H1 (cell line): ENCODE measurements around the gene SCAI. TPM values are rescaled to one million over a fixed set of nuclear protein-coding genes. Genes with fewer than 3 reads are reported as not detected.

Experiments
- CTCF ChIA-PET: fragments of 300-600 bp; sonication (Branson Sonifier 250); formaldehyde crosslinking; loops from one replicate; lab custom pipeline; 2021; ENCODE audit not compliant: partially characterized antibody; lab: Charles Lee
- POLR2A ChIA-PET: fragments of 300-600 bp; sonication (Branson Sonifier 250); formaldehyde crosslinking; loops from one replicate; lab custom pipeline; 2021; ENCODE audit warnings: inconsistent platforms; ENCODE audit not compliant: partially characterized antibody; lab: Charles Lee
- DNase-seq, 2 experiments: peaks; one replicate each; pipeline versions ENCODE4 v3.0.0 to v3.0.0-alpha.2; 2010 to 2022; ENCODE audit warnings: low spot score in 2 of 2, low read depth in 1 of 2, mixed read lengths in 1 of 2
- FAIRE-seq: peaks from 2 replicates; lab custom pipeline; 2011; peaks lifted over from hg19 to GRCh38; lab: Jason Lieb, UNC
- H2AFZ ChIP-seq: 2 replicates; pipeline ENCODE4 v1.8.1; 2012; ENCODE audit warnings: low read length, inconsistent platforms
- H2AK5ac ChIP-seq: 2 replicates; pipeline ENCODE4 v1.6.1; 2013; ENCODE audit warnings: low read depth, low read length
- H2BK120ac ChIP-seq: replicated peaks from 2 replicates; pipeline ENCODE3; 2013; ENCODE audit warnings: low read depth, low read length, inconsistent platforms
- H2BK12ac ChIP-seq: 2 replicates; pipeline ENCODE4 v1.6.1; 2013; ENCODE audit warnings: low read depth, low read length
- H2BK15ac ChIP-seq: 2 replicates; pipeline ENCODE4 v1.6.1; 2013; ENCODE audit warnings: low read length
- H2BK20ac ChIP-seq: 2 replicates; pipeline ENCODE4 v1.6.1; 2013; ENCODE audit warnings: low read length
- H2BK5ac ChIP-seq: 2 replicates; pipeline ENCODE4 v1.6.1; 2013; ENCODE audit warnings: low read depth, low read length
- H3K14ac ChIP-seq: 2 replicates; pipeline ENCODE4 v1.6.1; 2013; ENCODE audit warnings: inconsistent platforms; ENCODE audit not compliant: insufficient read length
- H3K18ac ChIP-seq: 2 replicates; pipeline ENCODE4 v1.6.1; 2013; ENCODE audit warnings: low read length; ENCODE audit errors: extremely low read depth
- H3K23ac ChIP-seq: 2 replicates; pipeline ENCODE4 v1.6.1; 2013; ENCODE audit warnings: inconsistent platforms; ENCODE audit not compliant: insufficient read length
- H3K23me2 ChIP-seq: 2 replicates; pipeline ENCODE4 v1.6.1; 2013; ENCODE audit warnings: low read depth, low read length
- H3K27ac ChIP-seq: 2 replicates; pipeline ENCODE4 v1.6.1; 2011; ENCODE audit warnings: low read depth, low read length, inconsistent platforms
- H3K27me3 ChIP-seq, 4 experiments: replicated peaks in 1 of 4; 1 replicate in 1 of 4; 2 replicates in 3 of 4; pipeline versions ENCODE4 v1.6.1 to v1.8.1; 2011 to 2013; ENCODE audit warnings: low read length in 3 of 4, mild to moderate bottlenecking in 3 of 4, inconsistent platforms in 2 of 4, mixed read lengths in 2 of 4, moderate library complexity in 1 of 4; ENCODE audit not compliant: control insufficient read depth in 3 of 4, insufficient read depth in 3 of 4; ENCODE audit errors: extremely low read depth in 1 of 4
- H3K36me3 ChIP-seq, 4 experiments: 2 replicates each; pipeline versions ENCODE4 v1.6.1 to v1.8.1; 2011 to 2013; ENCODE audit warnings: mild to moderate bottlenecking in 4 of 4, low read length in 3 of 4, moderate library complexity in 2 of 4, control low read depth in 1 of 4, inconsistent platforms in 1 of 4; ENCODE audit not compliant: insufficient read depth in 4 of 4, control insufficient read depth in 2 of 4
- H3K4ac ChIP-seq: replicated peaks from 2 replicates; pipeline ENCODE3; 2013; ENCODE audit warnings: low read length, low read depth, mixed read lengths, inconsistent platforms; ENCODE audit not compliant: insufficient read length
- H3K4me1 ChIP-seq, 4 experiments: replicated peaks in 1 of 4; 1 replicate in 1 of 4; 2 replicates in 3 of 4; pipeline versions ENCODE4 v1.6.1 to v1.8.1; 2011 to 2013; ENCODE audit warnings: low read length in 3 of 4, inconsistent platforms in 2 of 4, mixed read lengths in 1 of 4; ENCODE audit not compliant: insufficient read depth in 4 of 4, control insufficient read depth in 3 of 4
- H3K4me2 ChIP-seq, 2 experiments: 2 replicates each; pipeline versions ENCODE4 v1.6.1 to v1.8.1; 2011 to 2013; ENCODE audit warnings: low read depth in 2 of 2, low read length in 2 of 2, control low read depth in 1 of 2, inconsistent platforms in 1 of 2, mild to moderate bottlenecking in 1 of 2; ENCODE audit not compliant: insufficient read depth in 1 of 2
- H3K4me3 ChIP-seq, 4 experiments: fragments of 200-600, 300-600 bp in 1 of 4; sonication (generic), shearing (Covaris generic), sonication (Bioruptor Twin) in 1 of 4; 2 replicates each; pipeline versions ENCODE4 v1.5.1 to v1.8.1; 2011 to 2016; ENCODE audit warnings: low read length in 4 of 4, low read depth in 3 of 4, control low read depth in 2 of 4, inconsistent platforms in 2 of 4, mild to moderate bottlenecking in 2 of 4, mixed read lengths in 1 of 4, moderate library complexity in 1 of 4; ENCODE audit not compliant: insufficient read depth in 2 of 4; ENCODE audit errors: extremely low read depth in 1 of 4
- H3K56ac ChIP-seq: replicated peaks from 2 replicates; pipeline ENCODE3; 2013; ENCODE audit warnings: low read depth, mild to moderate bottlenecking, mixed read lengths, low read length, inconsistent platforms; ENCODE audit not compliant: insufficient read length
- H3K79me1 ChIP-seq: 2 replicates; pipeline ENCODE4 v1.6.1; 2013; ENCODE audit warnings: low read depth, low read length, control low read depth
- H3K79me2 ChIP-seq, 2 experiments: 2 replicates each; pipeline versions ENCODE4 v1.6.1 to v1.8.1; 2012 to 2013; ENCODE audit warnings: low read length in 2 of 2, mild to moderate bottlenecking in 2 of 2, inconsistent platforms in 1 of 2; ENCODE audit not compliant: insufficient read depth in 2 of 2, control insufficient read depth in 1 of 2
- H3K9ac ChIP-seq, 4 experiments: replicated peaks in 1 of 4; 1 replicate in 1 of 4; 2 replicates in 3 of 4; pipeline versions ENCODE4 v1.6.1 to v1.8.1; 2011 to 2013; ENCODE audit warnings: low read depth in 3 of 4, low read length in 3 of 4, control low read depth in 2 of 4, mild to moderate bottlenecking in 2 of 4, moderate library complexity in 2 of 4, inconsistent platforms in 1 of 4; ENCODE audit errors: extremely low read depth in 1 of 4
- H3K9me3 ChIP-seq, 2 experiments: 2 replicates each; pipeline versions ENCODE4 v1.6.1 to v1.8.1; 2012 to 2013; ENCODE audit warnings: mild to moderate bottlenecking in 2 of 2, moderate library complexity in 2 of 2, control low read depth in 1 of 2, inconsistent platforms in 1 of 2, low read depth in 1 of 2, low read length in 1 of 2, mixed read lengths in 1 of 2; ENCODE audit not compliant: insufficient read depth in 2 of 2
- H4K20me1 ChIP-seq, 2 experiments: replicated peaks in 1 of 2; 2 replicates each; pipeline versions ENCODE3 to v1.8.1; 2011 to 2013; ENCODE audit warnings: inconsistent platforms in 2 of 2, low read length in 2 of 2, mild to moderate bottlenecking in 1 of 2; ENCODE audit not compliant: insufficient read depth in 2 of 2, control insufficient read depth in 1 of 2
- H4K5ac ChIP-seq: 2 replicates; pipeline ENCODE4 v1.6.1; 2013; ENCODE audit warnings: low read length, low read depth, mixed read lengths, inconsistent platforms; ENCODE audit not compliant: insufficient read length
- H4K8ac ChIP-seq: 2 replicates; pipeline ENCODE4 v1.8.0; 2013; ENCODE audit warnings: mild to moderate bottlenecking, moderate library complexity, low read length, inconsistent platforms; ENCODE audit not compliant: insufficient read depth; ENCODE audit errors: extremely low read depth
- H4K91ac ChIP-seq: replicated peaks from 2 replicates; pipeline ENCODE3; 2013; ENCODE audit warnings: low read length, mixed read lengths, inconsistent platforms; ENCODE audit not compliant: insufficient read length
- WGBS, 2 experiments: shearing (Covaris generic) in 1 of 2; methylation state at CpG; one replicate each; pipeline versions ENCODE4 v1.1.6 to v1.1.7; 2013 to 2015; ENCODE audit warnings: low lambda C conversion rate in 2 of 2, mixed read lengths in 2 of 2, inconsistent platforms in 1 of 2, low coverage in 1 of 2, missing lambda C conversion rate in 1 of 2; ENCODE audit not compliant: insufficient replicate concordance in 2 of 2, insufficient coverage in 1 of 2, insufficient read length in 1 of 2; ENCODE audit errors: extremely low coverage in 1 of 2, missing lambda C conversion rate in 1 of 2; 5-methylcytosine and 5-hydroxymethylcytosine counted together
- polyA plus RNA-seq, 7 experiments: library from polyadenylated mRNA; depleted of rRNA in 3 of 7; stranded (reverse) in 5 of 7; unstranded in 2 of 7; fragments of >200 nt in 5 of 7; fragments of 200-250 nt in 2 of 7; gene quantifications; 1 replicate in 5 of 7; 2 replicates in 1 of 7; 4 replicates in 1 of 7; pipeline versions ENCODE4 v1.2.1 to v1.2.3, GENCODE V29; 2011 to 2013; ENCODE audit warnings: missing spikeins in 2 of 7, mixed read lengths in 2 of 7
- total RNA-seq: library from RNA; stranded (reverse); fragmentation: NEBNext Ultra II Directional; extraction: Animal tissue kit (Norgen Biotek cat#: 25700); gene quantifications from 2 replicates; pipeline ENCODE4 v1.2.1, GENCODE V29; 2021

The SCAI gene
- total and polyA plus RNA-seq, 2 of the 8 experiments (the other 6 are each of a cell fraction or from before 2014, with no cell fraction given), result 6.4 to 19.8 TPM

- Histone ChIP-seq H4K5ac (no peak overlapping the region), H3K4me1 (0 out of 7 replicates have a peak, but pooled peaks cover 0 to 2% (median 0%) of the 10 kb centered on the region in 4 experiments), H4K20me1 (no peaks in the 10 kb centered on the region), H2BK20ac (no peak overlapping the region), H3K79me2 (no peaks in the 10 kb centered on the region), H3K9me3 (no peaks in the 10 kb centered on the region), H3K4ac (no peak overlapping the region), H3K56ac (no peak overlapping the region), H4K8ac (no peak overlapping the region), H2BK12ac (no peak overlapping the region), H4K91ac (no peak overlapping the region), H3K23me2 (no peaks in the 10 kb centered on the region), H2AFZ (no peak overlapping the region), H3K27ac (no peak overlapping the region), H3K14ac (no peak overlapping the region), H3K36me3 (peaks cover 0 to 6% (median 0%) of the 10 kb centered on the region in 4 experiments; a peak in 3 of 8 replicates), H2BK120ac (no peak overlapping the region), H3K23ac (no peak overlapping the region), H2AK5ac (no peak overlapping the region), H3K79me1 (no peaks in the 10 kb centered on the region), H2BK5ac (no peak overlapping the region), H3K18ac (no peak overlapping the region), H2BK15ac (no peak overlapping the region), H3K27me3 (no peaks in the 10 kb centered on the region), H3K4me3 (no peak overlapping the region), H3K4me2 (no peak overlapping the region), H3K9ac (no peak overlapping the region)
- POLR2A ChIA-PET, result interaction anchor here (0.5 to 2.5 kb wide), 4 partner anchors 11 to 510 kb away, joined by 3 to 11 read pairs (median 3); partner anchors contain the start of genes ARPC5L and RPL35
- CTCF ChIA-PET, result interaction anchor here (0.6 to 1.3 kb wide), 2 partner anchors 42 to 613 kb away, joined by 3 to 4 read pairs; no protein-coding TSS in a partner anchor
- FAIRE-seq, result no peak
- DNase-seq, result no peak
- WGBS, 2 experiments, result 90% methylated on average over 6 of the region's 6 CpGs; no CpG with 5 or more reads in 1 of the 2 experiments
These were observed 245.5 kb downstream of the SCAI start for GRCh38 chr9:124897570-124898460.
